D721Med (cell line): Measurements from ENCODE around the gene PPP2R5C.

Experiments
- DNase-seq: peaks from one replicate; pipeline ENCODE4 v3.0.0; 2011; ENCODE audit warnings: low spot score; ENCODE audit not compliant: insufficient read length
- FAIRE-seq: peaks from 2 replicates; lab custom pipeline; 2011; peaks lifted over from hg19 to GRCh38; lab: Jason Lieb, UNC
- CTCF ChIP-seq: IDR thresholded peaks from 2 replicates; pipeline ENCODE4 v1.5.1; 2012; ENCODE audit warnings: mild to moderate bottlenecking, control low read depth; ENCODE audit not compliant: insufficient read depth; ENCODE audit errors: missing control alignments

PPP2R5C gene

GRCh38 chr14:101958418-101959180 is 197.1 kb downstream of the PPP2R5C start:
- no peak for TF ChIP-seq CTCF
- FAIRE-seq (no peak), DNase-seq (no peak)

GRCh38 chr14:101959277-101959676 is 197.8 kb downstream of the PPP2R5C start:
- DNase-seq (no peak), FAIRE-seq (no peak)
- no peak for TF ChIP-seq CTCF

- TF ChIP-seq CTCF: peak; percentile 36
- DNase-seq (no peak), FAIRE-seq (no peak)
Measured at GRCh38 chr14:101960225-101960624, 198.7 kb downstream of the PPP2R5C start.

GRCh38 chr14:101961011-101961721 is 199.7 kb downstream of the PPP2R5C start:
- FAIRE-seq (no peak), DNase-seq (peak; percentile 58)
- TF ChIP-seq CTCF: peak; percentile 97

- no peak for TF ChIP-seq CTCF
- DNase-seq (no peak), FAIRE-seq (no peak)
Measured at GRCh38 chr14:101961746-101962502, 200.4 kb downstream of the PPP2R5C start.

- no peak for TF ChIP-seq CTCF
- FAIRE-seq: no peak
- no peak for DNase-seq
Measured at GRCh38 chr14:101962503-101962874, 201.0 kb downstream of the PPP2R5C start.
